B cell (primary cell): ENCODE results near the gene PML.

Experiments
- EZH2 ChIP-seq: IDR thresholded peaks from 2 replicates; pipeline ENCODE4 v1.6.1; 2012; ENCODE audit warnings: borderline replicate concordance, low read depth, mild to moderate bottlenecking, moderate library complexity, low read length; ENCODE audit not compliant: insufficient read depth, poor library complexity, severe bottlenecking
- TF ChIP-seq, protein P1 (sequence below): fragments of 200-600 bp; IDR thresholded peaks from one replicate; pipeline ENCODE4 v1.8.0; 2022; ENCODE audit warnings: antibody characterized with exemption, mild to moderate bottlenecking

DNA sequence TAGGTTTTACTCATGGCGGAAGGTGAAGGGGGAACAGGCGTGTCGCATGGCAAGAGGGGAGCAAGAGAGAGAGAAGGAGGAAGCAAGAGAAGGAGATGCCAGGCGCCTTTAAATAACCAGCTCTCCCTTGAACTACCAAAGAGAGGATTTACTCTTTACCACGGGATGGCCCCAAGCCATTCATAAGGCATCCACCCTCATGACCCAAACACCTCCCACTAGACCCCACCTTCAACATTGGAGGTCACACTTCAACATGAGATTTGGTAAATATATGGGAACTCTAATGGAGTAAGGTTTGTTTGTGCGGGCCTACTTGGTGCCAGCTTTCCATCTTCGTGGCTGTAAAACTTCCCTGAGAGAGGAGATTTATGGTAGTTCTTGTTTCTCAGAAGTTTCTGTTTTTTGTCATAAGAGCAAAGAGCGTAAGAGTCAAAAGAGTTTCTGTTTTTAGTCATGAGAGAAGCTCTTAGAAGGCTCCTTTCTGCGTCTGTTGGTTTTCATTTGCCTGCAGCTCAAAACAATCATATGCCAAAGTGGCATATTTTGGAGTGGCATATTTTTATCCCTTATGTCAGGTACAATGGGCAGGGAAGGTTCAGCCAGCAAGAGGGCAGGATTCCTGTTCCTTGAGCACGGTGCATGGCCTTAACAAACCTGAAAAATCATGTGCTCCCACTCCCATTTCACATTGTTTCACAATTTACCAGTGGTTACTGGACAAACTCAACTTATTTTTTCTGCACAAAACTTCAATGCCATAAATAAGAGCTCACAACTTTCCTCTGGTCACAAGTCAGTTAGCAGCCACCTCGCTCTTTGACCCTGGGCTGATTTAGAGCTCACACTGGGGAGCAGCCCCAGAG is 12.5 kb downstream of the PML start:
- TF ChIP-seq, protein P1, sequence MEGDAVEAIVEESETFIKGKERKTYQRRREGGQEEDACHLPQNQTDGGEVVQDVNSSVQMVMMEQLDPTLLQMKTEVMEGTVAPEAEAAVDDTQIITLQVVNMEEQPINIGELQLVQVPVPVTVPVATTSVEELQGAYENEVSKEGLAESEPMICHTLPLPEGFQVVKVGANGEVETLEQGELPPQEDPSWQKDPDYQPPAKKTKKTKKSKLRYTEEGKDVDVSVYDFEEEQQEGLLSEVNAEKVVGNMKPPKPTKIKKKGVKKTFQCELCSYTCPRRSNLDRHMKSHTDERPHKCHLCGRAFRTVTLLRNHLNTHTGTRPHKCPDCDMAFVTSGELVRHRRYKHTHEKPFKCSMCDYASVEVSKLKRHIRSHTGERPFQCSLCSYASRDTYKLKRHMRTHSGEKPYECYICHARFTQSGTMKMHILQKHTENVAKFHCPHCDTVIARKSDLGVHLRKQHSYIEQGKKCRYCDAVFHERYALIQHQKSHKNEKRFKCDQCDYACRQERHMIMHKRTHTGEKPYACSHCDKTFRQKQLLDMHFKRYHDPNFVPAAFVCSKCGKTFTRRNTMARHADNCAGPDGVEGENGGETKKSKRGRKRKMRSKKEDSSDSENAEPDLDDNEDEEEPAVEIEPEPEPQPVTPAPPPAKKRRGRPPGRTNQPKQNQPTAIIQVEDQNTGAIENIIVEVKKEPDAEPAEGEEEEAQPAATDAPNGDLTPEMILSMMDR: no peak
- TF ChIP-seq EZH2: no peak
